Suppressor macrophage treated with lipopolysaccharide for 1 hour (primary cell): ENCODE measurements around the gene ZBTB24.
"Not testable (repeated sequence)": the region's sequence is repeated elsewhere in the genome, so short reads cannot be mapped to it uniquely, and the experiment has no call there.

ENCODE experiments used
- DNase-seq, 3 donors: peaks; one replicate each; pipeline ENCODE4 v3.0.0-alpha.2; 2020 to 2022

The ZBTB24 gene

GRCh38 chr6:109482905-109483734, at the start of gene ZBTB24:
ZBTB24 (minus strand) TSS chr6:109483219; CDS start chr6:109482026, 1,193 bp downstream.
- DNase-seq, result peak; percentile 94 to 98 (median 97)

DNA sequence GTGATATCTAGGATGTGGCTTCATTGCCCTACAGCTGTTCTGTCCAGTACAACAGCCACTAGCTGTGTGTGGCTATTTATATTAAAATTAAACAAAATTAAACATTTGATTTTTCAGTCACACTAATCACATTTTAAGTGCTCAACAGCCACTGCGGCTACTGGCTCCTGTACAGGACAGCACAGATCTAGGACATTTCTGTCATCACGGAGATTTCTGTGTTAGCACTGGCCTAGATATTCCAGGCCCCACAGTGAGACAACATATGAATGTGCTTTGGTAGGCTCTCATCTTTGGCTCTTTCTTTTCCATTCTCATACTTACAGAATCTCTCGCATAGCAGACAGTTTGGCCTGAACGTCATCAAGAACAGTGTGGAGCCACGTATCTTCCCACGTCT, 48.4 kb upstream of the ZBTB24 start:
- DNase-seq, result no peak

GRCh38 chr6:109527989-109528388, 45.0 kb upstream of the ZBTB24 start:
- DNase-seq, result no peak

- DNase-seq, result peak; percentile 79 to 85 (median 79)
These were observed 44.0 kb upstream of the ZBTB24 start for GRCh38 chr6:109526905-109527628.

DNA sequence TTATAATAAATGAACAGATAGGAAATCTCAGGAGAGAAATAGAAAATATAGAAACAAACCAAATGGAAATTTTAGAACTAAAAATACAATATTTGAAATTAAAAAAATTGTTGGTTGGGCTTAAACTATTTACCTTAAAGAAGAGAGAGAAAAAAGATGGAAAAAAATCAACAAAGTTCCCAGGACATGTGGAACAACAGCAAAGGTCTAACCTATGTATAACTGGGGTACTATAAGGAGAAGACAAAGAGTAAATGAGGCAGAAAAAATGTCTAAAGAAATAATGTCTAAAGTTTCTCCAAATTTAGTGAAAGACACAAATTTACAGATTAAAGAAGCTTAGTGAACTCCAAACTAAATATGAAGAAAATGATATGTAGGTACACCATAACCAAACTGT, 41.1 kb upstream of the ZBTB24 start:
- no peak for DNase-seq

GRCh38 chr6:109523478-109523877, 40.5 kb upstream of the ZBTB24 start:
- peak in 1 of 3 donors; percentile 9 for DNase-seq

- peak; percentile 61 to 82 (median 82) for DNase-seq
These were observed 38.1 kb upstream of the ZBTB24 start for GRCh38 chr6:109521080-109521479.

DNA sequence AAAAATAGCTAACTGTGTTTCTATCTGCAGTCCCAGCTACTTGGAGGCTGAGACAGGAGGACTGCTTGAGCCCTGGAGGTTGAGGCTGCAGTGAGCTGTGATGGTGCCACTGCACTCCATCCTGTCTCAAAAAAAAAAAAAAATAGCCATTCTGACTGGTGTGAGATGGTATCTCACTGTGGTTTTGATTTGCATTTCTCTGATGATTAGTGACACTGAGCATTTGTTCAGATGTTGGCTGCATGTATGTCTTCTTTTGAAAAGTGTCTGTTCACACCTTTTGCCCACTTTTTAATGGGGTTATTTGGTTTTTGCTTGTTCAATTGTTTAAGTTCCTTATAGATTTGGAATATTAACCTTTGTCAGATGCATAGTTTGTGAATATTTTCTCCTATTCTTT, 36.6 kb upstream of the ZBTB24 start:
- not testable (repeated sequence) for DNase-seq

- no peak for DNase-seq
These were observed 33.9 kb upstream of the ZBTB24 start for GRCh38 chr6:109516929-109517328.

GRCh38 chr6:109515781-109516409, 32.9 kb upstream of the ZBTB24 start:
- peak in 2 of 3 donors; percentile 37 to 38 for DNase-seq

DNA sequence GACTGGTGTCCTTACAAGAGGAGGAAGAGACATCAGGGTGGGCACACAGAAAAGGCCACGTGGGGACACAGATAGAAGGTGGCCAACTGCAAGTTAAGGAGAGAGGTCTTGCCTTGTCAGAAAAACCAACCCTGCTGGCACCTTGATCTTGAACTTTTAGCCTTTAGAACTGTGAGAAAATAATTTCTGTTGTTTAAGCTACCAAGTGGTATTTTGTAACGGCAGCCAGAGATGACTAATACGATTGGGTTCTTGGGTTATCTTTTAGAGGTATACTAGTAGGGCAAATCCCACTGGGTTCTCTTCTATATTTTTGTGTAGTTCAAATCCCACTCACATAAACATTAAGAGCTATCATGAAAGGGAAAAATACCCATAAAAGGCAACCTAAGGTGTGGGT, 31.9 kb upstream of the ZBTB24 start:
- no peak for DNase-seq

- peak; percentile 20 to 48 (median 27) for DNase-seq
These were observed 30.6 kb upstream of the ZBTB24 start for GRCh38 chr6:109513571-109514071.

DNA sequence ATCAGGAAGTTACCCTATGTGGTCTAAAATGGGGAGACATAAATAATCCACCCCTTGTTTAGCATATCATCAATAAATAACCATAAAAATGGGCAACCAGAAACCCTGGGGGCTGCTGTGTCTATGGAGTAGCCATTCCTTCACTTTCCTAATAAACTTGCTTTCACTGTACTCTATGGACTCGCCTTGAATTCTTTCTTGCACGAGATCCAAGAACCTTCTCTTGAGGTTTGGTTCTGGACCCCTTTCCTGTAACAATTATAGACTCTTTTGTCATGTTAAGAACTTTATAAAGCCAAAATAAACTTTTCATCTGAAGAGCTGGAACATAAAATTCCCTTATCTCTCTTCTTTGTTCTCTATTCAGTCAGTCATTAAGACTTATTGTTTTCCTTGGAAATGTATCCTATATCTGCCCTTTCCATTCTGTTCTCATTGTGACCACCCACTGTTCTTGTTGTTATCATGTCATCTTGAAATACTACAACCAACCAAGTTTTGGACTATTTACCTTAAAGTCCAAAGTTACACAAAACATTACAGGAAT, 29.3 kb upstream of the ZBTB24 start:
- DNase-seq, result no peak

GRCh38 chr6:109511832-109512231, 28.8 kb upstream of the ZBTB24 start:
- no peak for DNase-seq

DNA sequence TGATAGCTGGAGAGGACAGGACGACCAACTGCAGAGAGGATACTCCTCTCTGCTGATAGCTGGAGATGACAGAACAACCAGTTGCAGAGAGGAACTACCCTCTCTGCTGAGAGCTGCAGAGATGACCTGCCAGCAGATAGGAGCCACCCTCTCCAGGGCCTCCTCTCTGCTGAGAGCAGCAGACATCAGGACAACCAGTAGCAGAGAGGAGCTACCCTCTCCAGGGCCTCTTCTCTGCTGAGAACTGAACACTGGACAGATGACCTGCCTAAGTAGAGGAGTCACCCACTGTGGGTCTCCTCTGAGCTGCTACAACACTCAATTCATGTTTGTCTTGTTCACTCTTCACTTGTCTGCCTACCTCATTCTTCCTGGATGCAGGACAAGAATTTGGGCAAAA, 27.3 kb upstream of the ZBTB24 start:
- DNase-seq, result no peak

DNA sequence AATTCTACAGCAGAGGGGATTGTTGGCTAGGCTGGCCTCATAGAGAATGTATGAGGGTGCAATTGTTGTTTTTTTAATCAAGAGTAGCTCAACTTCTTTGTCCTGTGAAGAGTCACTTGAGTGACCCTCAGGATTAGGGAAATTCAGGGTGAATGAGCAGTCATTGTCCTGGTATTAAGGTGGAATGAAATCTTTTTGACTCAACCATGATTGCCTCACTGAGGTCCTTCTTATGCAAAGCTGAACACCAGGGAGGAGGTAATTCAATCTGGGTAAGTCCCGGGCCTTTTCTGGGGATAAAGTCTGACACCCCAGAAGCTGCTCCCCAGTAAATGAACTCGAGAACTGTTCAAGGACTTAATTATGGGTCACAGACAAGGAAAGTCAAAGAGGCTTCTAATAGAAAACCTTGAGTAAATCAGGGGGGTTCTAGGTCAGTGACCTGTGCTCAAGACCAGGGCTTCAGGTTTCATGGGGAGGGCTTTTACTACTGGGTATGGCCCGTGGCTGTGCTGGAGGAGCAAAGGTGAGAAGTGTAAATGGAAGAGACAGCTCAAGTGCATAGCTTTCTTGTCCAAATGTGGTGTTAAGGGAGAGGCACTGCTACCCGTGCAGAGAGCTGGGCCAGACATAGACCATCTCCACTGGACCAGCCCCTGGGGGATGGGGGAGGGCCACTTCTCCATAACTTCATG, 25.3 kb upstream of the ZBTB24 start:
- peak in 2 of 3 donors; percentile 26 to 33 for DNase-seq

- DNase-seq, result no peak
These were observed 24.6 kb upstream of the ZBTB24 start for GRCh38 chr6:109507490-109508072.

DNA sequence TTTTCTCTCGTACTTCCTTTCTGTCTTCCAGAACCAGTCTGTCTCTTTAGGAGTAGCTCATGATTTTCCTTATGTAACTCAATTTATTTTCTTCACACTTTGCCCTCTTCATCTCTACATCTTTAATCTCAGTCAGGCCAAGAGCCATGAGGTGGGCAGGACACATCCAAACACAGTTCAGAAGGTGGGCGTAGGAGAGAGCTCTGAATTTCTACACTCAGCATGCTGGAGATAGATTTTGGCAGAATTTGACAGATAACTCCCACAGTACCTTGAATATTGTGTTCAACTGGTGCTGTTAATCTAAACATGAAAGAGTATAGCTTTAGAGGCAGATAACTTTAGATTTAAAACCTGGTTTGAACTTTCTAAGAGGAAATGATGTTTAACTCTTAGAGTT, 23.8 kb upstream of the ZBTB24 start:
- no peak for DNase-seq

DNA sequence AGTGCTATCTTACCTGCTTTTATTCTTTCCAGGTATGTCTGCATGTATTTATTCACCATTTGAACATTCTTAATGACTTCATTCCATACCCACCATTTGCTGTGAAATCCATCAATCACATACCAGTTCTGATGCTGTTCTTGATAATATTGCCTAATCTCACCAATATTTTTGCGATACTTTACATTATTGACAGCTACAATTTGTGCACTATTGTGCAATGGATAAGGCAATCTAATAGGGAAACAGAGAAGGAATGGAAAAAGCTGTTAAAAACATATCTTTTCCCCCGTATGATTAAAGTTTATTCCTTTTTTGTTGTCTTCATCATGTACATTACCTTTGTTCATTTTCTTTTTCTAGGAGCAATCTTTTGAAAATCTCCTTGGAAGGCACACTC, 23.3 kb upstream of the ZBTB24 start:
- no peak for DNase-seq

DNA sequence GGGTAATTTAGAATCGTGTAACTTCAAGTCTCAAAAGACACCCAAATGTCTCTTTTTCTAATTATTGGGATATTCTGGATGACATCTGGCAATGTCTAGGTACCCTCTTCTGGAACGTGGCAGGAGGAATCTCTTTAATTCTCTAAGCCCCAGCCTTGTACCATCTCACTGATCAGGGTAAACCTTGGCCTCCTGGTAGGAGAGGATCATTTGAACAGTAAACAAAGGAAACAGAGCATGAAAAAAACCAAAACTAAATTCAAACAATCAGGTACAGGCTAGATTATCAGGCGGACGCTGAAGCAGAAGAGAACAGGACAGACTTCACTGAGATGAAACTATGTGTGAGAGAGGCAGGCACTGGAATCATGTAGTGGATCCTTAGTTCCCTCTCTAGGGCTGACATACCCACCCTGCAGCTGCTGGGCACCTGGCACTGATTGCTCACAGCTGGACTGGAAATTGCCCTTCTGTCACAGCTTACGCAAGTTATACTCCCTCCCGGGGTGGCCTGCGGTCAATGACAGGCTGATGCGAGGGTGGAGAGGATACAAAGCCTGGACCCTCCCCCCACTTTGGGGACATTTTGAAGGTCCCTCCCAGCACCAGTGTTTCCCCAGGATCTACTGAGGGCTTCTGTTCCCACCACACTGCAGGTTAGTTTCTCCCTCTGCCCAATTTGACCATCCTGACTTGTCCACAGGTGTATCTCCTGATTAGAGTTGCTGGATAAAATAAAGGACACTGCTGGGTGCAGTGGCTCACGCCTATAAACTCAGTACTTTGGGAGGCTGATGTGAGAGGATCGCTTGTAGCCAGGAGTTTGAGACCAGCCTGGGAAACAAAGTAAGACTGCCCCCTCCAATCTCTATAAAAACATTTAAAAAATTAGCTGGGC, 20.6 kb upstream of the ZBTB24 start:
- DNase-seq, result peak in 2 of 3 donors; percentile 36 to 40

DNA sequence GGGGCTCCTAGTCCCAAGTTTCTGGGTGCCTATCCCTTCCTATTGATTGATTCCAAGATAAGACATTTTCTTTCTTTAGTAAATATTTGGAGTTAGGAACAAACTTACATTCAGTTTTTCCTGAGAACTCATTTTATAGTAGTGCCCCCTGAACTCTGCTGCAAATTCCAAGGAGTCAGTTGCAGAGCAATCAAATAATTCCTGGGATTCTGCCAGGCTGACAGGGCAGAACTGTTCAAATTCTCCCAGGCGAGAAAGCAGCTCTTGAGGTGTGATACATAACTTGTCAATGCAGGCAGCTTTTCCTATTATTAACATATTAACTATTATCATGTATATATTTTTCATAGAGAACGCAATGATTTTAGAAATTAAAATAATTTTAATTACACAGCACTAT, 15.9 kb upstream of the ZBTB24 start:
- no peak for DNase-seq
